DMS53 treated with DMSO at 0.1 percent for 48 hours (cell line): ENCODE data around the gene PATZ1.

Experiments used
- DNase-seq: peaks from one replicate; lab custom pipeline; 2025; ENCODE audit not compliant: unreplicated experiment; lab: John Stamatoyannopoulos, UW

The PATZ1 gene

GRCh38 chr22:31284281-31285155 lies 61.6 kb downstream of the PATZ1 start:
- DNase-seq, result no peak

- no peak for DNase-seq
Observed at GRCh38 chr22:31282748-31283468, 63.2 kb downstream of the PATZ1 start.

- no peak for DNase-seq
Observed at GRCh38 chr22:31281733-31282132, 64.4 kb downstream of the PATZ1 start.

- DNase-seq, result no peak
Observed at GRCh38 chr22:31279821-31280505, 66.2 kb downstream of the PATZ1 start.

- no peak for DNase-seq
Observed at GRCh38 chr22:31279327-31279669, 66.8 kb downstream of the PATZ1 start.

GRCh38 chr22:31278626-31279326 lies 67.4 kb downstream of the PATZ1 start:
- DNase-seq, result no peak

GRCh38 chr22:31278151-31278621 lies 68.0 kb downstream of the PATZ1 start:
- DNase-seq, result no peak

- no peak for DNase-seq
Observed at GRCh38 chr22:31277741-31278140, 68.4 kb downstream of the PATZ1 start.

- DNase-seq, result no peak
Observed at GRCh38 chr22:31276426-31277167, 69.5 kb downstream of the PATZ1 start.
